Erythroblast (primary cell): ENCODE measurements around the gene RELT.

Experiments
- GATA1 ChIP-seq: IDR thresholded peaks from 2 replicates; pipeline ENCODE4 v1.6.1; 2011; ENCODE audit warnings: low read depth, mild to moderate bottlenecking, control low read depth, low read length, moderate library complexity
- POLR2A ChIP-seq: IDR thresholded peaks from 2 replicates; pipeline ENCODE4 v1.6.1; 2011; ENCODE audit warnings: mild to moderate bottlenecking, low read length

GRCh38 chr11:73382747-73383146 lies 6.5 kb downstream of the RELT start:
- TF ChIP-seq POLR2A (no peak), GATA1 (no peak)
